KMS-11 (cell line): ENCODE measurements around the gene MAMDC2.

ENCODE experiments used
- H2AFZ ChIP-seq: fragments of 200-600 bp; sonication (generic); 2 replicates; pipeline ENCODE4 v1.6.1; 2016; ENCODE audit warnings: antibody characterized with exemption, mixed run types, low read depth
- H3K27ac ChIP-seq: fragments of 200-600 bp; sonication (generic); 2 replicates; pipeline ENCODE4 v1.6.1; 2016; ENCODE audit warnings: mild to moderate bottlenecking, mixed run types
- H3K27me3 ChIP-seq: fragments of 200-600 bp; sonication (generic); 2 replicates; pipeline ENCODE4 v1.6.1; 2017; ENCODE audit warnings: mild to moderate bottlenecking, low read depth, mixed run types, moderate library complexity; ENCODE audit not compliant: insufficient read depth
- H3K36me3 ChIP-seq: fragments of 200-600 bp; sonication (generic); 2 replicates; pipeline ENCODE4 v1.6.1; 2017; ENCODE audit warnings: mild to moderate bottlenecking, mixed run types; ENCODE audit not compliant: insufficient read depth
- H3K4me1 ChIP-seq: fragments of 200-600 bp; sonication (generic); 2 replicates; pipeline ENCODE4 v1.6.1; 2016; ENCODE audit warnings: mild to moderate bottlenecking, low read depth, mixed run types; ENCODE audit not compliant: poor library complexity, severe bottlenecking
- H3K4me2 ChIP-seq: fragments of 200-600 bp; sonication (generic); 2 replicates; pipeline ENCODE4 v1.7.0; 2016; ENCODE audit warnings: mild to moderate bottlenecking, mixed run types
- H3K4me3 ChIP-seq: fragments of 200-600 bp; sonication (generic); IDR thresholded peaks from 2 replicates; pipeline ENCODE4 v1.6.1; 2017; ENCODE audit warnings: low read depth, low read length, mixed read lengths; ENCODE audit not compliant: insufficient read depth
- H3K79me2 ChIP-seq: fragments of 200-600 bp; sonication (generic); 2 replicates; pipeline ENCODE4 v1.6.1; 2016; ENCODE audit warnings: low read depth, mixed run types; ENCODE audit not compliant: insufficient read depth
- H3K9ac ChIP-seq: fragments of 200-600 bp; sonication (generic); 2 replicates; pipeline ENCODE4 v1.6.1; 2016; ENCODE audit warnings: mild to moderate bottlenecking, mixed run types
- H4K20me1 ChIP-seq: fragments of 200-600 bp; sonication (generic); 2 replicates; pipeline ENCODE4 v1.6.1; 2016; ENCODE audit warnings: mild to moderate bottlenecking, mixed run types; ENCODE audit not compliant: insufficient read depth
- TF ChIP-seq, protein P1 (sequence below): fragments of 200-600 bp; sonication (generic); conservative IDR thresholded peaks from 2 replicates; pipeline ENCODE4 v1.6.1; 2017; ENCODE audit warnings: low read depth, mild to moderate bottlenecking, antibody characterized with exemption, low read length, moderate library complexity, mixed read lengths

MAMDC2 gene

DNA sequence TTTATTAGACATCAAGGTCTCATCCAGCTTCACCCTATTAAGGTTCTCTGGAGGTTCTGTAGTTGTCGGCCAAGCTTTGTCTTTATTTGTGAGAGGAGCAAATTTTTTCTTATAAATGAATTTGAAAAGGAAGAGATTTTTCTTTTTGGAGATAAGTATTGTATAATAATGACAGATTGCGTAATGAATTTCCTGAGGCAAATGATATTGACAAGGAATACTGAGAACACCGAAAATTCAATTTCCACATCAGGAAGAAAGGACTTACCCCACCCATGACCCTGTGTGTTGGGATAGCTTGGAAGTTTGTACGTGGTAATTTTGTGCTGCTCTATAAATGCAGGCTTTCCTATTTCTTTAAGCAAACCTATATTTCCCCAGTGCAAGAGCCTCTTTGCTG is 53.5 kb downstream of the MAMDC2 start:
- Histone ChIP-seq H3K27me3 (no peaks in the 10 kb centered on the region), H4K20me1 (no peaks in the 10 kb centered on the region), H3K9ac (no peak overlapping the region), H3K4me1 (peaks cover 19% of the 10 kb centered on the region), H3K4me3 (no peak overlapping the region), H2AFZ (no peak overlapping the region), H3K27ac (no peak overlapping the region), H3K4me2 (no peak overlapping the region), H3K79me2 (no peaks in the 10 kb centered on the region), H3K36me3 (no peaks in the 10 kb centered on the region)
- TF ChIP-seq, protein P1, sequence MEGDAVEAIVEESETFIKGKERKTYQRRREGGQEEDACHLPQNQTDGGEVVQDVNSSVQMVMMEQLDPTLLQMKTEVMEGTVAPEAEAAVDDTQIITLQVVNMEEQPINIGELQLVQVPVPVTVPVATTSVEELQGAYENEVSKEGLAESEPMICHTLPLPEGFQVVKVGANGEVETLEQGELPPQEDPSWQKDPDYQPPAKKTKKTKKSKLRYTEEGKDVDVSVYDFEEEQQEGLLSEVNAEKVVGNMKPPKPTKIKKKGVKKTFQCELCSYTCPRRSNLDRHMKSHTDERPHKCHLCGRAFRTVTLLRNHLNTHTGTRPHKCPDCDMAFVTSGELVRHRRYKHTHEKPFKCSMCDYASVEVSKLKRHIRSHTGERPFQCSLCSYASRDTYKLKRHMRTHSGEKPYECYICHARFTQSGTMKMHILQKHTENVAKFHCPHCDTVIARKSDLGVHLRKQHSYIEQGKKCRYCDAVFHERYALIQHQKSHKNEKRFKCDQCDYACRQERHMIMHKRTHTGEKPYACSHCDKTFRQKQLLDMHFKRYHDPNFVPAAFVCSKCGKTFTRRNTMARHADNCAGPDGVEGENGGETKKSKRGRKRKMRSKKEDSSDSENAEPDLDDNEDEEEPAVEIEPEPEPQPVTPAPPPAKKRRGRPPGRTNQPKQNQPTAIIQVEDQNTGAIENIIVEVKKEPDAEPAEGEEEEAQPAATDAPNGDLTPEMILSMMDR: no peak

DNA sequence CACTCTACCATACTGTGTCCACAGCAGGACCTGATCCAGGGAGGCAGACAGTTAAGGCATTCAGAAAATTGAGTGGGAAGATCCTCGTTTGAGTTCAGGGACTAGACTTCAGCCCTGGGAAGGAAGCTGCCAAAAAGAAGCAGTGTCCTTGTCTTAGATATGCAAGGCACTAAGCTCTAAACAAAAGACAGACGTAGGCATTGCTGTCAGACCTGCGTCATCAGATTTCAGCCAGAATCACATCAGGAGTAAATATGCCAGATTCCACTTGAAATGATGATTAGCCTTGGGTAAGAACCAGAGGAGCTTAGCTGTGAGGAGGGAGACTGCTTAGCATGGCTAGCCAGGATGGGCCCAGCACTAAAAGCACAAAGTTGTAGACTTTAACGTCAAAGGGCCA is 56.7 kb downstream of the MAMDC2 start:
- Histone ChIP-seq H3K27me3 (no peaks in the 10 kb centered on the region), H3K79me2 (no peaks in the 10 kb centered on the region), H3K4me1 (no peaks in the 10 kb centered on the region), H3K9ac (no peak overlapping the region), H4K20me1 (no peaks in the 10 kb centered on the region), H3K27ac (no peak overlapping the region), H3K4me2 (no peak overlapping the region), H2AFZ (no peak overlapping the region), H3K4me3 (no peak overlapping the region), H3K36me3 (no peaks in the 10 kb centered on the region)
- TF ChIP-seq, protein P1: no peak

DNA sequence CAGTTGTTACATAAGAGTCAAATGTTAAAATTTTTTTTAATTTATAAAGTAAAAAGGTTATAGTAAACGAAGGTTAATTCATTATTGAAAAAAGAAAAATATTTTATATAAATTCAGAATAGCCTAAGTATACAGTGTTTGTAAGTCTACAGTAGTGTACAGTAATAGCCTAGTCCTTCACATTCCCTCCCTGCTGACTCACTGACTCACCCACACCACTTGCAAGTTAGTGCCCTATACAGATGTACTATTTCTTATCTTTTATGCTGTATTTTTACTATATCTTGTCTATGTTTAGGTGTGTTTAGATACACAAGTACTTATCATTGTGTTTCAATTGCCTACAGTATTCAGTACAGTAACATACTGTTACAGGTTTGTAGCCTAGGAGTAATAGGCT is 57.6 kb downstream of the MAMDC2 start:
- Histone ChIP-seq H3K4me2 (no peak overlapping the region), H3K9ac (no peak overlapping the region), H2AFZ (no peak overlapping the region), H3K36me3 (no peaks in the 10 kb centered on the region), H3K4me1 (no peaks in the 10 kb centered on the region), H3K4me3 (no peak overlapping the region), H3K27ac (no peak overlapping the region), H4K20me1 (no peaks in the 10 kb centered on the region), H3K27me3 (no peaks in the 10 kb centered on the region), H3K79me2 (no peaks in the 10 kb centered on the region)
- TF ChIP-seq, protein P1: no peak

DNA sequence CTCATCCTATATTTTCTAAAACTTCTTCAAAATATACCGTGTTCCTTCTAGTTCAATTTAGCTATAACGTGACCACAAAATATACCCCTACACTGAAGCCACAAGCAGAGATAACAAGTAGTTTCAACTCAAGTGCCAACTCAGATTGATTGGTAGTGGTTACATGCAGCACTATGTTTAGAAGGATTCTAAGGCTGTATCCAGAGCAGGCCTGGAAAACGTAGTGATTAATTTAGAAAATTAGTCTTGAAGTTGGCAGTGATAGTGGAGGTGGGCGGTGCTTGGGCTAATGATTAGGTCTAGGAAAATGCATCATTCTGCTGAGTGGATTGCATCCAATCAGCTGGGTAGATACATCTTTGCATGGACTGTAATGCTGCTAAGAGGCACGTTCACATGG is 61.5 kb downstream of the MAMDC2 start:
- Histone ChIP-seq H3K27ac (no peak overlapping the region), H2AFZ (no peak overlapping the region), H4K20me1 (no peaks in the 10 kb centered on the region), H3K4me1 (peaks cover 12% of the 10 kb centered on the region), H3K36me3 (no peaks in the 10 kb centered on the region), H3K9ac (no peak overlapping the region), H3K4me2 (no peak overlapping the region), H3K27me3 (no peaks in the 10 kb centered on the region), H3K4me3 (no peak overlapping the region), H3K79me2 (no peaks in the 10 kb centered on the region)
- TF ChIP-seq, protein P1: no peak
